ENCODE measurements around the gene CLIC6. TPM values are rescaled to one million over a fixed set of nuclear protein-coding genes. Genes with fewer than 3 reads are reported as not detected.

Gene CLIC6
- total and polyA plus RNA-seq, 2 of the 8 experiments (the other 6 are each of a cell fraction or from before 2014, with no cell fraction given) = 0.42 to 1.3 TPM

GRCh38 chr21:34707876-34708325, 39.1 kb downstream of the CLIC6 start:
- no peaks in the 10 kb centered on the region; a peak in 1 of 7 replicates for H3K4me1 ChIP-seq (replicated peaks in 1 of 4; ENCODE audit: control insufficient read depth in 3 of 4, insufficient read depth in 4 of 4, low read length in 3 of 4)
- no peaks in the 10 kb centered on the region for H3K79me1 ChIP-seq (ENCODE audit: low read depth, low read length)
- no peak overlapping the region for H2AK5ac ChIP-seq (ENCODE audit: low read depth, low read length)
- no peak overlapping the region for H2BK5ac ChIP-seq (ENCODE audit: low read depth, low read length)
- H4K5ac ChIP-seq (ENCODE audit: insufficient read length, low read depth, low read length) = no peak overlapping the region
- no peaks in the 10 kb centered on the region for H3K79me2 ChIP-seq (ENCODE audit: control insufficient read depth in 1 of 2, insufficient read depth in 2 of 2, low read length in 2 of 2)
- H3K4me3 ChIP-seq (ENCODE audit: extremely low read depth in 1 of 4, insufficient read depth in 2 of 4, low read depth in 3 of 4, low read length in 4 of 4) = no peak overlapping the region
- CTCF ChIA-PET (ENCODE audit: partially characterized antibody) = interaction anchor here (1.3 to 5.4 kb wide), 4 partner anchors 12 to 55 kb away, joined by 3 to 54 read pairs (median 6); no protein-coding TSS in a partner anchor
- no peaks in the 10 kb centered on the region for H4K20me1 ChIP-seq (replicated peaks in 1 of 2; ENCODE audit: control insufficient read depth in 1 of 2, insufficient read depth in 2 of 2, low read length in 2 of 2)
- DNase-seq (ENCODE audit: low read depth in 1 of 2, low spot score in 2 of 2) = no peak
- H3K9me3 ChIP-seq (ENCODE audit: insufficient read depth in 2 of 2, low read depth in 1 of 2, low read length in 1 of 2) = no peaks in the 10 kb centered on the region
- H3K9ac ChIP-seq (replicated peaks in 1 of 4; ENCODE audit: extremely low read depth in 1 of 4, low read depth in 3 of 4, low read length in 3 of 4) = no peak overlapping the region
- H2BK20ac ChIP-seq (ENCODE audit: low read length) = no peak overlapping the region
- H3K27ac ChIP-seq (ENCODE audit: low read depth, low read length) = no peak overlapping the region
- H3K23me2 ChIP-seq (ENCODE audit: low read depth, low read length) = peaks cover 2% of the 10 kb centered on the region; the same call in 1 of the 2 replicates
- no peak overlapping the region for H2BK15ac ChIP-seq (ENCODE audit: low read length)
- no peak overlapping the region for H3K56ac ChIP-seq (replicated peaks; ENCODE audit: insufficient read length, low read depth, low read length)
- H4K91ac ChIP-seq (replicated peaks; ENCODE audit: insufficient read length, low read length) = no peak overlapping the region
- no peak overlapping the region for H3K4ac ChIP-seq (replicated peaks; ENCODE audit: insufficient read length, low read depth, low read length)
- 85% methylated on average over 7 of the region's 8 CpGs; no CpG with 5 or more reads in 1 of the 2 experiments for WGBS, 2 experiments (ENCODE audit: extremely low coverage in 1 of 2, insufficient coverage in 1 of 2, insufficient read length in 1 of 2, insufficient replicate concordance in 2 of 2, low coverage in 1 of 2, low lambda C conversion rate in 2 of 2, missing lambda C conversion rate in 1 of 2)
- H3K27me3 ChIP-seq (replicated peaks in 1 of 4; ENCODE audit: control insufficient read depth in 3 of 4, extremely low read depth in 1 of 4, insufficient read depth in 3 of 4, low read length in 3 of 4) = no peaks in the 10 kb centered on the region
- POLR2A ChIA-PET (ENCODE audit: partially characterized antibody) = no interaction called here
- TF ChIP-seq TBP (IDR thresholded peaks at IDR 0.05; ENCODE audit: low read depth, low read length) = no peak
- no peak for TF ChIP-seq NANOG (IDR thresholded peaks at IDR 0.05; ENCODE audit: insufficient read depth, low read depth, low read length, poor library complexity, severe bottlenecking)
- no peak for TF ChIP-seq HDAC2 (IDR thresholded peaks at IDR 0.05; ENCODE audit: borderline replicate concordance in 1 of 2, low read depth in 2 of 2, low read length in 2 of 2)
- no peak for TF ChIP-seq YY1 (IDR thresholded peaks at IDR 0.05; ENCODE audit: low read depth, low read length)
- no peak for TF ChIP-seq CEBPB (IDR thresholded peaks at IDR 0.05; ENCODE audit: low read depth, low read length)
- TF ChIP-seq ZNF274 (IDR thresholded peaks at IDR 0.05; ENCODE audit: borderline replicate concordance, extremely low read depth, low read length) = no peak
- no peak overlapping the region for H2BK12ac ChIP-seq (ENCODE audit: low read depth, low read length)
- H3K14ac ChIP-seq (ENCODE audit: insufficient read length) = no peak overlapping the region
- no peak overlapping the region for H3K18ac ChIP-seq (ENCODE audit: extremely low read depth, low read length)
- FAIRE-seq = no peak
- H2AFZ ChIP-seq (ENCODE audit: low read length) = no peak overlapping the region
- no peak overlapping the region for H2BK120ac ChIP-seq (replicated peaks; ENCODE audit: low read depth, low read length)
- no peak overlapping the region for H3K4me2 ChIP-seq (ENCODE audit: insufficient read depth in 1 of 2, low read depth in 2 of 2, low read length in 2 of 2)
- H3K36me3 ChIP-seq (ENCODE audit: control insufficient read depth in 2 of 4, insufficient read depth in 4 of 4, low read length in 3 of 4) = no peaks in the 10 kb centered on the region
- H4K8ac ChIP-seq (ENCODE audit: extremely low read depth, insufficient read depth, low read length) = no peak overlapping the region
- no peak overlapping the region for H3K23ac ChIP-seq (ENCODE audit: insufficient read length)
